NCI-H187 treated with DMSO at 0.1 percent for 48 hours (cell line): Measurements from ENCODE around the gene TCF4.

Experiments
- DNase-seq: peaks from one replicate; lab custom pipeline; 2025; lab: John Stamatoyannopoulos, UW

Gene TCF4

DNA sequence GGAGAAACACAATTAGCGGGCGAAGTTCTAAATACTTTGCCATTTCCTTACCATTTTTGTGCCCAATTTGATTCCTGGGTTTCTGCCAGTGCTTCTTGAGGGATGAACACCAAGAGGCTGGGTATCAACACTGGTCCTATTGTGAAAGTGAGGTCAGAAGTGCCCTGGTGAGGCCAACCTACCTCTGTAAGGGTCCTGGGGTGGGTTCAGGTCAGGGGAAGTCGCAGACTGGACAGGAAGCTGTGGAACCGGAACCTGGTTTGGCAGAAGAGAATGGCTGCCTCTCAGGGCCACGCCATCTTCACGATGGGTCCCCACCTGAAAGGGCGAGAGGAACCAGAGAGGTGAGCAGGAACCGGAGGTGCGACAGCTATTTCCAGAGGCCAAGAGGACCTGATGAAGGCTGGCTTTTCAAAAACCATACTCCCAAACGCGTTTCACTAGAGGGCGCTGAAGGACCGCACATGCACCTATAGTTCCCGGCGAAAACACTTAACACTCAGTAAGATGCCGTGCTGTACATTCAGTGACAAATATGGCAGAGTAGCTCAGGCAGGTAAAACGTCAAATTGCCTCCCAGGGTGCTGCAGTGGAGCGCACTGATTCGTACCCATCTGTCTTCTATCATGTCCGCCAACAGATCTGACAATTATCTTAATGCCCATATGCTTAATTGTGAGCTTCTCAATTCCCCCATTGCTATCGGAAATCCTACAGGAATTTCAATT, 353.5 kb downstream of the TCF4 start:
- peak; percentile 6 for DNase-seq

DNA sequence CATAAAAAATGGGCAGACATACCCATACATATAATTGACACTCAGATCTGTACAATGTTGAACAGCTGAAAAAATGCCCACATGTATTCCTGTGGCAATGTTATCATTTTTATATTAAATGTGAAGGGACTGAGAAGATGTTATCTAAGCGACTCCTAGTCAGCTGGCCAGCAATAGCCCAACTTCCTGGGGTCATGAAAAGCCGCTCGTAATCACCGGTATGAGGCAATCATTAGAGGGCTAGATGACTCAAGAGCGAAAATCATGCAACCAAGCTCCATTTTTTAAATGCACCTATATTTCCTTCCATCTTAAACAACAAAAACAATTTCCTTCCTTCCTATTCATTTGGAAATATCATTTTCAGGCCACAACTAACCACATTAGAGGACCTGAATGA, 354.1 kb downstream of the TCF4 start:
- no peak for DNase-seq

DNA sequence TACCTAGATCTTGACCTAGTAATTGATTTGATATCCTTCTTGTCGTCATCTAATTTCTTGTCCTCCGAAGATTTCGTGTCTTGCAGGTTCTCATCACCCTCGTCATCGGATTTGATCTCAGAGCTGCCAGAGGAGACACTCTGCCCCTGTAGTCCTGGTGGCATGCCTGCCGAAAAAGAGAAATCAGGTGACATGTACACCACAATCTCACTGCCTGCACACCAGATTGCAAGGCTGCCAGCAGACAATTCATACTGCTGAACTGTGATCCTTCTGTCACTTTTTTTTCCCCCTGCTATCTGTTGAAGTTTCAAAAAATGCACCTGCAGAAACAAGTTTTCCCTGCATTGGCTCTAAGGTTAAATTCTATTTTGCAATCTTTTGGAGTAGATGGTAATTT, 355.5 kb downstream of the TCF4 start:
- no peak for DNase-seq

DNA sequence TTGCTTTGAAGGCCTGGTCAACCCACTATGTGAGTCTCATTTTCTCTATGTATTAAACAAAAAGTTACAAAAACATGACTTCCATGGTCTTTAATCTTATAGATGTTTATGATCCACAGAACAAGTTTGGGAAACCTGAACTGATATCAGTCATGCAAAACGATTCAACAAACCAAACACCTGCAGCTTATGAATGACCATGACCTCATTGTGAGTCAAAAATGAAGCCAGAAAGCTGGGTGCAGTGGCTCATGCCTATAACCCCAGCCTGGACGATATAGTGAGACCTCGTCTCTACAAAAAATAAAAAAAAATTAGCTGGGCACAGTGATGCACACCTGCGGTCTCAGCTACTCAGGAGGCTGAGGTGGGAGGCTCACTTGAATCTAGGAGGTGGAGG, 358.3 kb downstream of the TCF4 start:
- DNase-seq = no peak

DNA sequence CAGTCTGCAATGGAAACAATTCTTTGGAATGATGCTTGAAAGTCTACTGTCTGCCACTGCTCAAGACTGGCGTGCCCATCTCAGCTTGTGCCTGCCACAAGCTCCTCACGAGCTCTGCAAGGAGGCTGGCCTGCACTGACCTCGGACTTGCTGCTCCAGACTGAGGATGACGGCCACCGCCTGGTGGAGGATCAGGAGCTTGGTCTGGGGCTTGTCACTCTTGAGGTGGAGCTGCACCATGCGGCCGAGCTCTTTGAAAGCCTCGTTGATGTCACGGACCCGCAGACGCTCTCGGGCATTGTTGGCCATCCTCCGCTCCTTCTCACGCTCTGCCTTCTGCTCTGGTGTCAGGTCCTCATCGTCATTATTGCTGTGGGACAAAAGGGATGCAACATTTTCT, 359.3 kb downstream of the TCF4 start:
- no peak for DNase-seq

DNA sequence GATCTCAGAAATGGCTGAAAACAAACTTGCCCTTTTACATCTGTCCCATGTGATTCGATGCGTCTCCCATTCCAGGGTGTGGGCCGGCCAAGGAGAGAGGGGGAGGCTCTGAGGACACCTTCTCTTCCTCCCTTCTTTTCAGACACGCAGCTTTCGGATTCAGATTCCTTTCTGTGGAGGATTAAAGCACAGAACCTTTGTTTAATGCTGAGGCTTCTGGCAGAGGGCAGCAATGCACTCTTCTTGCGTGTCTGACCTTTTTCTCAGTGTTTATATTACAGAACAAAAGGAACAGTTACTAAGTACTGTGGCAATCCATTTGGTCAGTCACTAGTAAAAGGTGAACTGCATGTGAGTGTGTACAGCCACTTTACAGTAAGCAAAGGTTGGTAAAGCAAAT, 359.8 kb downstream of the TCF4 start:
- no peak for DNase-seq

DNA sequence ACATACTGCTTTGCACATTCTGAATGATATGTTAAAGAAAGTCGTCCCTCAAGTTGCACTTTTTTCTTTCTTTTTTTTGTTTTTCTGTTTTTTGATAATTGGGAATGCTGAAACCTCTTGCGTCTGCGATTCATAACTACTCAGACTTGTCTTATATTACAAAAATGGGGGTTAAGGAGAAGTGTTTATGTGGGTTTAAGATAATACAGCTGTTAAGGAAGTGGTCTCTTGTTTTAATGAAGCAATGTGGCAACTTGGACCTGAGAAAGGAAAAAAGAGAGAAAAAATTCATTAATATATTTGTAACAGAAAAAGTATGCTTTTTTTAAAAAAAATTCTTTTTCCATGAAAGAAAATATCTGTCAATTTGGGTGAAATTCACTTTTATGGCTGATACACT, 360.2 kb downstream of the TCF4 start:
- no peak for DNase-seq

DNA sequence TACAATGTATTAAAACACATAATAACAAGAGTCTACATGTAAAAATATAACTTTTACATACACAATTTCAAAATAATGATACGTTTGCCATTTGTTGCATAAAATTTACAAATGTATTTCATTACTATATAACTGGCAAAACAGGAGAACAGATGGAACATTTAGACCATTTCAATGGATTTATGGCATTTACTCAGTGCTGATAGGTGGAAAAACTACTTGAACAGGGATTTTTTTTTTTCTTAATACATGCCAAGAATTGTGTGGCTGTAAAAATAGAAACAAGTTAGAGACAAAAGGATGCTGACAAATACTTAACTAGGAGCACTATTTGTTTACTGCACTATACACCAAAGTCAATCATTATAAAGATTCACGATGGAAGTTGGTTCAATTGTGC, 361.9 kb downstream of the TCF4 start:
- no peak for DNase-seq

DNA sequence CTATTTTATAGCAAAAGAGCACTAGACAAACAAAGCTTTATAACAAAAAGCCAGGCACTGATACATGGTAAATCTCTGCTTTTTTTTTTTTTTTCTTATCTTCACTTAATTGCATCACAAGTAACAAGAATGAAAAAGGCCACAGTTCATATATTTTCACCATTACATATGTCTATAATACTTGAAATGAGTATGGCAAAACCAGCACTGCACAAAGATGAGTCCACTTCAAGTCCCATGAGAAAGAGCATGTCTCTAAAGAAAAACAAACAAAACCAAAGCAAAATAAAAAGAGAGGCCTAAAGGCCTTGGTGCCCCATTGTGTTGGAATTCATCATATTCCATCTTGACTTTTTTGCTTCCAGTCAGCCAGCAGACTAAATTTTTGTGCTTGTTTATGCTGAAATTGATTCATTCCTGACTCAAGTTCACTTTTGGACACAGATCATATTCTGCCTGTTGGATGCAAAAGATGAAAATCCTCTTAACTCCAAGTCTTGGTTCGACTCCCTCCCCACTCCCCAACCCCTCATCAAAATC, 363.8 kb downstream of the TCF4 start:
- no peak for DNase-seq

DNA sequence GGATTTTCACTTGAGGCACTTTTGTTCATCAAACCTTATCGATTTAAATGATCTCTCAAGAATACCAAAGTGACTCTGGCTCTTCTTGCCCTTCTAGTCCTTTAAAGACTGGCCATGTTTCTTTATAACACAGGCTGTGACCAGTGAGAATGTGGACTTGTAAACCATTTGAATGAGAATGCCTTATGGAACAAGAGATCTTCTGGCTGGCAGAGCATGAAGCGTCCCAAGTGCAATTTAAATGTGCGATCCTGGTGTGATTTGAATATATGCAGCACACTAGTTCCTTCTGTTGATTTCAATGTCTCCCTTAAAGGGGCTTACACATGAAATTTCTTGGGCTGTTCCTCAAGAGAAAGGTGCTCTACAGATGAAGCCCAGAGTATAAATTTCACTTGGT, 366.4 kb downstream of the TCF4 start:
- DNase-seq = no peak

DNA sequence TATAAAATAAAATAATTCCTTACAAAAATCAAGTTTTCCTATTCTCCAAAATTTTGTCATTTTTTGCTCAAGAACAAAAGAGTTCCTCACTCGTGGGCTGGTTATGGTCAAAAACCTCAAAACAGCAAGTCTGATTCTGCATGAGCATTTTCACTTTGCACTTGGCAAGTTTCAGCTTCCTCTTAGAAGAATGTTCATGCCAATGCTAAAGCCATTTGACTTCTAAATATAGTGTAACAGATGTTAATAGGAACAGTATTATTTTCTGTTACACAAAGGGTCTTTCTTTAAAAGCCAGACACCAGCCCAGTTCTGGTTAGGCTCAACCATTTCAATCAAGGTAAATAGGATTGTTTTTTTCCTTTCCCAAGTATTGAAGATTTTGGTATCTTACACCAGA, 367.5 kb downstream of the TCF4 start:
- DNase-seq = no peak

DNA sequence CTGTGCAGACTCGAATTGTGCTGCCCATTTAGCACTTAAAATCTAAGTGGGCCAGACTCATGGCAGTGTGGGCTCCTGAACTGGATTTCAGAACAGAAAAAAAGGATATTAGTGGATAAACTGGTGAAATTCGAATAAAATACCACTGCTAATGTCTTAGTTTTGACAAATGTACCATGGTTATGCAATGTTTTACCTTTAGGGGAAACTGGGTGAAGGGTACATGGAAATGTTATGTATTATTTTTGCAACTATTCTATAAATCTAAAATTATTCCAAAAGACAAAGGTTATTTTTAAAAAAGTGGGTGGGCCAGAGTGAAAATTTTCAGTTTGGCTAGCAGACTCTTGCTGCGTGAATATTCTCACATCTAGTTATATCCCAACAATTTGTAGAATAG, 368.2 kb downstream of the TCF4 start:
- no peak for DNase-seq

DNA sequence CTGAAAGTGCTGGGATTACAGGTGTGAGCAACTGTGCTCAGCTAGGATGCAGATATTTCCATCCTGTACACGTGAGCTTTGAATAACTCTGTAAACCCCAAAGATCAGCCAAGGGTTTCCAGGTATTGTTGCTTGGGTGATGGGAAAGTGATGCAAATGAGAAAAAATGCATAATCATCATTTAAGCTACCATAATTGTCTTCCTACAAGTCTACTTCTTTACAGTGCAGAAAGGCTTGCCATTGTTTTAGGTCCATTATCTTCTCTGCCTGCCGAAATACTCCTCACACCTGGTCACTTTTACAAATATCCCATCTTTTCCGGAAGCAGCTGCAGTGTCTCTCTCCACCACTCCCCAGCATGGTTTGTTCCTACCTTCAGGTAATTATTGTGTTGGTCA, 368.9 kb downstream of the TCF4 start:
- DNase-seq = no peak

DNA sequence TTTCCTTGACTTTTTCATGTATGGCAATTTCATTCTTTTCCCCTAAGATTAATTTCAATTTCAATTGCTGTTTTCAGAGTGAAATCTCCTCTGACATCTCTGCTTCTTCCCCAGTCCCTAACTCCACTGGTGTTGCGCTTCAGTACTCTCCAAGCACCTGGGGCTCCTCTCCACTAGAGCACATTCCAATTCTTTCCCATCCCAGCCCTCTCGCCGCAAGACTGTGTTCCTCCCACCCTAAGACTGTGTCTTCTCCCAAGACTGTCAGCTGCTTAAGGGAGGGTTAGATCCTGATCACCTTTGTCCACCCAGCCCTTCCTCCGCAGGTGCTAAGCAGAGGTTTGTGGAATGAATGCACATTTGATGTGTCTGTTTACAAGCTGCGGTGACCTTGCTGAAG, 373.0 kb downstream of the TCF4 start:
- no peak for DNase-seq

DNA sequence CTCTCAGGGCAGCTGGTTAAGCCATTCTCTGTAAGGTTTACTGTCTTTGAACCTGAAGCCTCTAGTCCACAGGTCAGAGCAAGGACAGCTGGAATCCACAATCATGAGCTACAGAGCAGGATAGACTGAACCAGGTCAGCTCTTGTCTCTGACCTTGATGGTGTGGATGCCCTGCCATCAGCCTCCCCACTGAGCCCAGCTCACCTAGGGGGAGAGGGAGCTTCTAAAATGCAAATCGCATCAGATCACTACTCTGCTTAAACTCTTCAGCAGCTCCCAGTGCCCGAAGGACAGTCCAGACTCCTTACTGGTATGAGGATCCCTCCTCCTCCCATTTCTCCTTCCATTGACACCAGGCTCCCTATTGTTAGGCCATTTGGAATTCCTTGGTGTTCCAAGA, 373.5 kb downstream of the TCF4 start:
- DNase-seq = no peak

DNA sequence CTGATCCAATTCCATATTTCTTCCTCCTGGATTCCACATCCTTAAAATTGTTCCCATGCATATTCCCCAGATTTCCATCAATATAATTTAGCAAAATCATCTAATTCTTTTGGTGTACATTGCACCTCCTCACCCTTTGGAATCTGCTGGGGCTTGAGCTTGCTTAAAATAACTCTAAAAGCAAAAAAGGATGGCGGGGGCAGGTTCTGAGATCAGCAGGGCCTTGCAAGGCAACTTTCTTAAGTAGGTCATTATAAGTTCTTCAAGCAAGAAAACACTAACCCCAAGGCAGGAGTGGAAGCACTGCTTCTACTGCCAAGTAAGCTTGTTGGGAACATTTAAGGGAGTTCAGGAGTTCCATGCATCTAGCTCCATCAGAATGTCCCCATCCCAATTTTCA, 374.4 kb downstream of the TCF4 start:
- no peak for DNase-seq

DNA sequence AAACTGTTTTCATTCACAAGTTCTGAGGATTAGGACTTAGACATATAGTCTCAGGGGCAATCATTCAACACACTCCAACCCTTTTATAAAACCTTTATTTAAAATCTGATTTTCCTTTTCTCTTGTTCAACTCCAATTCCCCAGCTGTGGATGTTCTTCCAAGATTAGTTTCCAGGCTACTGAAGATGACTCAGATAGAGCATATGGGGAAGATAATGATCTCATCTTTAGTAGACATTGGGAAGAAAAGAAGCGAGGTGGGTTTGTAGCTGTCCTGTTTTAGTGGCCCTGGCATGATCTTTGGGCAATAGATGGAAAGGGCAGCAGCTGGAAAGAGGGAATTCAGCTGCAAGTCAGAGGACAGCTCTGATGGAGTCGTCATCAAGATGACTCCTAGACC, 381.1 kb downstream of the TCF4 start:
- no peak for DNase-seq

DNA sequence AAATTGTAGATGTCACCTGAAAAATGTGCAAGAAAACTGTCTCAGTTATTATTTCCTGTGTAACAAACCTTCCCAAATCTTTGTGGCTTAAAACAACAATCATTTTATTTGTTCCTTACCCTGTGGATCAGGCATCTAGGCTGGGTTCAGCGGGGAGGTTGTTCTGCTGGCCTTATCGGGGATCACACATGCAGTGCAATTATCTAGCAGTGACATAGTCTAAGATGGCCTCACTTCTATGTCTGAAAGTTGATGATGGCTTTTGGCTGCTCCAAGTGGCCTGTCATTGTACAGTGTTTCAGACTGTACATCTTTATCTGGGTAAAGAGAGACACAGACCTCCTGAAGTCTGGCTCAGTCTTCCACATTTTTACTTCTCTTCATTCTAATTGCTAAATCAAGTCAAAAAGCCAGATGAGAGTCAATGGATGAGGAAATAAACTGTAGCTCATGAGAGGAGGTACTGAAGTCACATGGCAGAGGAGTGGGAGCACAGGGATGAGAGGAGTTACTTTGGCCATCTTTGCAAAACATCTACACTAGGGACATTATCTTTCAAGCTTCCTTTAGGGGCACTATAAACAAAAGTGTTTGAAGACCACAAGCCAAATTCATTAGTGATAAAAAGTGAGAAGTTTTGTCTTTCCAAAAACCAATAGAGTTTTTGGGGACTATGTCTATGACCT, 385.6 kb downstream of the TCF4 start:
- no peak for DNase-seq

DNA sequence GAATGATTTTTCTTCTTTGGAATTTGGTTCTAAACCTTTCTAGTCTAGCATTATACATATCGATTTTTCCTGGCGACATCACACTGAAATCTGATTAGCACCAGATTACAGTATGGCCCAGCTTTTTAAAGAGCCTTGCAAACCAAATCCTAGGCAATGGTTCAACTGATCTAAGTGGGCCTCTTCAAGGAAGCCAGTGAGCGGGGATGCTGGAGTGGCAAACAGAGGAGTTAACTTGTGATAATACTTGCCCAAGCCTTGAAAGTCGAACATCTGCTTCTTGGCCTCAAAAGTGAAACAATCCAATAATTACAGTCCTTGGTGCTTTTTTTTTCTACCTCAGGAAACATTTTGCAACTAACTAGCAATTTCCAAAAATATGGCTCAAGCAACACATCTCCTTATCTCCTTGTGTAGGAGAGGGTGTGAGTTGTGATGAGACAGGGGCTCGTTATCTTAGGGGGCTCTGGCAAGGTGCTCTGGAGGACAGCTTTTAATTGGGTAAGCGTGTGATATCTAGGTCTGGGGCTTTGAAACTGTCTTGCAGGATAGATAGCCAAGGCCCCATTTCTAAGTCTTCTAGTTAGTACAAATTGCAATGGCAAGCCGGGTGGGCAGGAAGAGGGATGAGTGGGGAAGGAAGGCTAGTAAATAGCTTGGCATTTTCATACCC, 388.6 kb downstream of the TCF4 start:
- no peak for DNase-seq

DNA sequence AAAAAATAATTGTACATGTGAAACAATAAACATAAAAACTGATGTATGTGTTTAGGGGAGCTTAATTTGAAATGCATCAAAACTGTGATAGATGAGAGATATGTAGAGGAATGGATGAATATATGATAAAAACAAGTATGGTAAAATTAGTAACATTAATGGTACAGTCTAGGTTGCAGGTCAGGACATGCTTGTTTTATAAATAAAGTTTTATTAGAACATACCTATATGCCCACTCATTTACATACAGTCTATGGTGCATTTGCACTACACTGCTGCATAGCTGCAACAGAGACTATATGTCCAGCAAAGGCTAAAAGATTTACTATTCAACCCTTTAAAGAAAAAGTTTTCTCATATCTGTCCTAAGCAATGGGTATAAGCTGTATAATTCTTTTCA, 392.1 kb downstream of the TCF4 start:
- DNase-seq = no peak

DNA sequence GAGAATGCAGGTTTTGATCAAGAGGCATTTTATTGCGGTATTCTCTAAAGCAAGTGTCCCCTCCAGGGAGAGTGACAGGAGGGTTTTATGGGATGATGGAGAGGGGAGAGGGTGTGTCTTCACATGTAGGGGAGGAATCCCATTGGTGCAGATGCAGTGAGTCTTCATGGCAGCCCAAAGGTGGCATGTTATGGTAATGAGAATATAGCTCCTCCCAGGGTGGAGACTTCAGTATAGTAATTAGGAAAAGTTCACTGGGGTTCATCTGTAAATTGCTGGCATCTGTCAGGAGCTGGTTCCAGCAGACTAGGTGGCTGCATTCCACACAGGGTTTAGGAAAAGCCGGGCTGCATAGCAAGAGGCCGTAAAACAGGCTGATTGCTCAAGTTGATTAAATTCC, 398.0 kb downstream of the TCF4 start:
- no peak for DNase-seq

DNA sequence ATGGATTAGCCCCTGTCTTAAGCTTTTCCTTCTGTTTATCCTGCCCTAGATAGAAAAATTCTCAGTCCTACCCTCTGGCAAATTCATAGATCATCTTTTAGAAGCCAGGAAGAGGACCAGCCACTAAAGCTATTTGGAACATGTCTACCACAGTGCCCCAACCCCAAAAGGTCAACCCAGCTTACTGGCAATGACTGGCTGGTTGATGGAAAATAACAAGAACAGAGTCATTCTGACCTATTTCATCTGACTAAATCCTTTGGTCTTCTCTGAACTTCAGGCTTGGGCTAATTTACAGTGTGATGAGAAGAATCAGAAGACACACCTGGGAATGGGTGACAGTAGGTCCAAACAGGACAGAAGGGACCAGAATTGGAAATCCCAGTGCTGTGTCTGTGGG, 401.4 kb downstream of the TCF4 start:
- no peak for DNase-seq

DNA sequence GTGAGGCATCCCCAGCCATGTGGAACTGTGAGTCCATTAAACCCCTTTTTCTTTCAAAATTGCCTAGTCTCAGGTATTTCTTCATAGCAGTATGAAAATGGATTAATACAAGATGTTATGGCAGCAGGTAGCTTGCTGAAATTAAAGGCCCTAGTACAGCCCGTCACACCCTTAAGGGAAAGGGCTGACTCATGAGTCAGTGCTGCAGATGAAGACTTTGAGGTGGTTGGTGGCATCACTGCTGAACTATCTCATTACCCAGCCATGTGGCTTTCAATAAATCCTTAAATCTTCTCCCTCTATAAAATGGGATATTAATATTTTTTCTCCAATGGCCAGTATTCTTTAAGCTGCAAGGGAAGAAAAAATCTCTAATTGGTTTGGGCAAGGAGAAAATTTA, 402.6 kb downstream of the TCF4 start:
- no peak for DNase-seq
